ENCODE data around the gene TMEM145.
A peak's percentile ranks its signal among the peaks of the same experiment; 100 is the strongest.
"Not testable (repeated sequence)": the region's sequence is repeated elsewhere in the genome, so short reads cannot be mapped to it uniquely, and the experiment has no call there.

TMEM145 gene

DNA sequence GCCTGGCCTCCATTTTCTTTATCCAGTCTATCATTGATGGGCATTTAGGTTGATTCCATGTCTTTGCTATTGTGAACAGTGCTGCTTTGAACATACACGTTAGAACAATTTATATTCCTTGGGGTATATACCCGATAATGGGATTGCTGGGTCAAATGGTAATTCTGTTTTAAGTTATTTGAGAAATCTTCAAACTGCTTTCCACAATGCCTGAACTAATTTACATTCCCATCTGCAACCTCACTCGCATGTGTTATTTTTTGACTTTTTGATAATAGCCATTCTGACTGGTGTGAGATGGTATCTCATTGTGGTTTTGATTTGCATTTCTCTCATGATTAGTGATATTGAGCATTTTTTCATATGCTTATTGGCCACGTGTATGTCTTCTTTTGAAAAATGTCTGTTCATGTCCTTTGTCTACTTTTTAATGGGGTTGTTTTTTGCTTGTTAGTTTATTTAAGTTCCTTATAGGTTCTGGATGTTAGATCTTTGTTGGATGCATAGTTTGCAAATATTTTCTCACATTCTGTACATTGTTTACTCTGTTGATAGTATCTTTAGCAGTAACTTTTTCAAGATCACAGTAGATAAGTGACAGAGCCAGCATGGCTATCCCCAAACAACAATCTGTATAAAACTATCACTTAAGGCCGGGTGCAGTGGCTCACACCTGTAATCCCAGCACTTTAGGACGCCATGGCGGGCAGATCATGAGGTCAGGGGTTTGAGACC lies 26.2 kb downstream of the TMEM145 start:
- DNase-seq: not testable (repeated sequence)

DNA sequence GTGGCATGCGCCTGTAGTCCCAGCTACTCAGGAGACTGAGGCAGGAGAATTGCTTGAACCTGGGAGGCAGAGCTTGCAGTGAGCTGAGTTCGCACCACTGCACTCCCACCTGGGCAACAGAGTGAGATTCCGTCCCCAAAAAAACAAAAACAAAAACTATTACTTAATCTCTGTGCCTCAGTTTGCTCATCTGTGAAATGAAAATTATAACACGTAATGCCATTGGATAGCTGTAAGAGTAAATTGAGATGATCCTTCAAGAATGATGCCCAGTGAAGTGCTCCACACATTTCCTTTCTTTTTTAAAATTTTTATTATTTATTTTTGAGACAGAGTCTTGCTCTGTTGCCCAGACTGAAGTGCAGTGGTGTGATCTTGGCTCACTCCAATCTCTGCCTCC lies 26.8 kb downstream of the TMEM145 start:
- not testable (repeated sequence) for DNase-seq

DNA sequence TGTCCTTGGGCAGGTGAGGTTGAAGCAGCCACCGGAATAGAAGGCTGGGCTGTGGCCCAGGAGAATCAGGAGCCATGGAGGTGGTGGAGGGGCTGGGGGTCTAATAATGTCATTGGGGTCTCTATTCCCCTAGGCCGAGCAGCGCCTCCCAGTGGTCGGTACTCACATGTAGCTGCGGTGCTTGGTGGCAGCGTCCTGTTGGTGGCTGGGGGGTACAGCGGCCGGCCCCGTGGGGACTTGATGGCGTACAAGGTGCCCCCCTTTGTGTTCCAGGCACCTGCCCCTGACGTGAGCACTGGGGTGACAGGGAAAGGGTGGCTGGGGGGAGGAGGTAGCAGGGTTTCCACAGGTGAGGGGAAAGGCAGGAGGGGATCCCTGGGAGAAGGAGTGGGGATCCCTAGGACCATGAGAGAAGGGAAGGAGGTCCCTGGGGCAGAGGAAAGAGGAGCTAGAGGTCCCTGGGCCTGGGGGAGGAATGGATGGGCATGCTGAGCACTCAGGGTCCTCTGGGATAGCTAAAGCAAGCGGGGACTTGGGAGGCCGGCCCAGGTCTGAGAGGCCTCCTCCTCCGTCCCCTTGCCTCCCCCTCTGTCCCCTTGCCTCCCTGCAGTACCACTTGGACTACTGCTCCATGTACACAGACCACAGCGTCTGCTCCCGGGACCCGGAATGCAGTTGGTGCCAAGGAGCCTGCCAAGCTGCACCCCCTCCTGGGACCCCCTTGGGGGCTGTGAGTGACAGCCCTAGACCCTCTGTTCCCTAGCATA lies 30.4 kb downstream of the TMEM145 start:
- no peak for DNase-seq

DNA sequence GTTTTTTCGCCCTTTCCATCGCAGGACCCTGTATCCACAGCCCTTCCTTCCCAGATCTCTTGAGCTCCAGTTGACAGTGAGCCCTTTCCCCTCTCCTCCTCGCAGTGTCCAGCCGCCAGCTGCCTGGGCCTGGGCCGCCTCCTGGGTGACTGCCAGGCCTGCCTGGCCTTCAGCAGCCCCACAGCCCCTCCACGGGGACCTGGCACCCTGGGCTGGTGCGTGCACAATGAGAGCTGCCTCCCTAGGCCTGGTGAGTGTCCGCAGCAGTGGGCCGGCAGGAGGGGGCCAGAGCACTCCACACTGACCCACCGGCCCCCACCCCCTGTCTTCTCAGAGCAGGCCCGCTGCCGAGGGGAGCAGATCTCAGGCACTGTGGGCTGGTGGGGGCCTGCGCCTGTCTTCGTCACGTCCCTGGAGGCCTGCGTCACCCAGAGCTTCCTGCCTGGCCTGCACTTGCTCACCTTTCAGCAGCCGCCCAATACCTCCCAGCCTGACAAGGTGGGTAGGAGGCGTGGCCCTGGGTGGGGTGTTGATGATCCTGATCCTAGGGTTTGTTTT lies 31.3 kb downstream of the TMEM145 start:
- no peak for DNase-seq

DNA sequence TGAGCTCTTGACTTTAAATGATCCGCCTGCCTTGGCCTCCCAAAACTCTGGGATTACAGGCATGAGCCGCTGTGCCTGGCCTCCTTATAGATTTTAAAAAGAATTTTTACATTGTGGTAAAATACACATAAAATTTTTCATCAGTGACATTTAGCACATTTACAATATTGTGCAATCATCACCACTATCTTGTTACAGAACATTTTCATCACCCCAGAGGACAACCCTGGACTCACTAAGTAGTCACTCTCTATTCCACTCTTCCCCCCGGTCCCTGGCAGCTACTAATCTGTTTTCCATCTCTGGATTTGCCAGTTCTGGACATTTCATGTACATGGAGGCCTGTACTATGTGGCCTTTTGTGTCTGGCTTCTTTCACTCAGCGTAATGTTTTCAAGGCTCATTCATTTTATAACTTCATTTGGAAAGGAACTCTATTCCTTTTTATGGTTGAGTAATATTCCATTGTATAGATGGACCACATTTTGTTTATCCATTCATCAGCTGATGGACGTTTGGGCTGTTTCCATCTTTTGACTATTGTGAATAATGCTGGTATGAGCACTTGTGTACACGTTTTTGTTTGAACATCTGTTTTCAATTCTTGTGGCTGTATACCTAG lies 32.2 kb downstream of the TMEM145 start:
- DNase-seq: no peak

DNA sequence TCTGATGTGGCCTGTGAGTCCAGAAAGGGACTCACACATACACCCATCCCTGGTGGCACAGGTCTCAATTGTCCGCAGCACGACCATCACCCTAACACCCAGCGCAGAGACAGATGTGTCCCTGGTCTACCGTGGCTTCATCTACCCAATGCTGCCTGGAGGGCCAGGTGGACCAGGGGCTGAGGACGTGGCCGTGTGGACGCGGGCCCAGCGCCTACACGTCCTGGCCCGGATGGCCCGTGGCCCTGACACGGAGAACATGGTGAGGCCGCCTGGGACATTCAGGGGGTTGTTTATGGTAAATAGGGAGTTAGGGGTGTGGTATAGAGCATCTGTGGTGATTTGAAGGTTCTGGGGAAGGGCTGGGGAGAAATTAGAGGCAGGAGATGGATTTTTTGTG lies 35.1 kb downstream of the TMEM145 start:
- no peak for DNase-seq

DNA sequence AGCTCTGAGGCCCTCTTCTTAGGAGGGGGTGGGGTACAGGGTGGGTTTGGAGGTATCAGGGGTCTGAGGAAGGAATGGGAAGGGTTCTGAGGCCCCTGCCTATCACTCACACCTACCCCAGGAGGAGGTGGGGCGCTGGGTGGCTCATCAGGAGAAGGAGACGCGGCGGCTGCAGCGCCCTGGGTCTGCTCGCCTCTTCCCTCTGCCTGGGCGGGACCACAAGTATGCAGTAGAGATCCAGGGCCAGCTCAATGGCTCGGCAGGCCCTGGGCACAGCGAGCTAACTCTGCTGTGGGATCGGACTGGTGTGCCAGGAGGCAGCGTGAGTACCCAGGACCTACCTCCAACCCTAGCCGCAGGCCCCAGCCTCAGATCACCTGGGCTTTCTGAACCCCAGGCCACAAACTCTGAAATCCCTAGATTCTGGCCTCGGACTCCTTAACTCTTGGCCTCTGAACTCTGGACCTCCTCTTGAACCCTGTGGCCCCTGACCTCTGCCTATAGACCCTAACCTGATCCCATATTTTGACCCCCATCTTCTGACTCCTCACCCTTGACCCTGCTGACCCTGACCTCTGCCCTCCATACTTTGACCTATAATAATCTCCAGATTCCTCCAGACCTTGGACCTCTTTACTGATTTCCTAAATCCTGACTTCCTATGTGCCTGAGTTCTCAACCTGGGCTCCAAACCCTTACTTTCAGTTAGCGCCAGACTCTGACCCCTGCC lies 36.4 kb downstream of the TMEM145 start:
- no peak for DNase-seq

DNA sequence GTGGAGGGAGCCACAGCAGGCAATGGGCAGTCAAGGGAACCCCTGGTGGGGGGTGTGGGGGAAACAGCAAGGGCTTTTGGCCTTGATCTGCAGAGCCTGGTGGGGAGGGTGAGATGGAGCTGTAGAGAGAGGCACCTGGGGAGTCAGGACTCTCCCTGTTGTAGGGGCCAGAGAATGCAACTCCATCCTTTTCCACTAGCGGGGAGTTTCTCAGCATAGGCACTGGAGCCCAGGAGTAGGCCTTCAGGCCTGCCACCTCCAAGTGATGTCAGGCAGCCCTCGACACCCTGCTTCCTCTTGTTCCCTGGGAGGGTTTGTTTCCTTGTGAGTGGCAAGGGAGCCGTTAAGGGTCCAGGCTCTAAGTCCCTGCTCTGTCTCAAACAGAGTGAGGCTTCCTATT lies 37.3 kb downstream of the TMEM145 start:
- no peak for DNase-seq

DNA sequence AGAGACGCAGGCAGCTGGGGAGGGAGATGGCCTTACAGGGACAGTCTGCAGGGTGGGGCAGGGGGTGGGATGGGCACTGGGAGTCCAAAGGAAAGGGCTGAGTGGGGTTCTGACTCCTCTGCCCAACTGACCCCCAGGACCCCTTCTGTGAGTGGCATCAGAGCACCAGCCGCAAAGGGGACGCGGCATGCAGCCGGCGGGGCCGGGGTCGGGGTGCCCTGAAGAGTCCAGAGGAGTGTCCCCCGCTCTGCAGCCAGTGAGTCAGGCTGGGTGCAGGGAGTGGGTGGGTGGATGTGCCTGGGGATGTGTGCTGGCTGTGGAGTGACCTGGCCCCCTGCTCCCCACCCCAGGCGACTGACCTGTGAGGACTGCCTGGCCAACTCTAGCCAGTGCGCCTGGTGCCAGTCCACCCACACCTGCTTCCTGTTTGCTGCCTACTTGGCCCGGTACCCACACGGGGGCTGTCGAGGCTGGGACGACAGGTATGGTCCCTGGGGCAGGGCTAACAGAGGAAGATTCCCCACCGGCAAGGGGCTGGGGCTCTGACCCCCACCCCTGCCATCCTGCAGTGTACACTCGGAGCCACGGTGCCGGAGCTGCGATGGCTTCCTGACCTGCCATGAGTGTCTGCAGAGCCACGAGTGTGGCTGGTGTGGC lies 38.1 kb downstream of the TMEM145 start:
- DNase-seq: no peak

DNA sequence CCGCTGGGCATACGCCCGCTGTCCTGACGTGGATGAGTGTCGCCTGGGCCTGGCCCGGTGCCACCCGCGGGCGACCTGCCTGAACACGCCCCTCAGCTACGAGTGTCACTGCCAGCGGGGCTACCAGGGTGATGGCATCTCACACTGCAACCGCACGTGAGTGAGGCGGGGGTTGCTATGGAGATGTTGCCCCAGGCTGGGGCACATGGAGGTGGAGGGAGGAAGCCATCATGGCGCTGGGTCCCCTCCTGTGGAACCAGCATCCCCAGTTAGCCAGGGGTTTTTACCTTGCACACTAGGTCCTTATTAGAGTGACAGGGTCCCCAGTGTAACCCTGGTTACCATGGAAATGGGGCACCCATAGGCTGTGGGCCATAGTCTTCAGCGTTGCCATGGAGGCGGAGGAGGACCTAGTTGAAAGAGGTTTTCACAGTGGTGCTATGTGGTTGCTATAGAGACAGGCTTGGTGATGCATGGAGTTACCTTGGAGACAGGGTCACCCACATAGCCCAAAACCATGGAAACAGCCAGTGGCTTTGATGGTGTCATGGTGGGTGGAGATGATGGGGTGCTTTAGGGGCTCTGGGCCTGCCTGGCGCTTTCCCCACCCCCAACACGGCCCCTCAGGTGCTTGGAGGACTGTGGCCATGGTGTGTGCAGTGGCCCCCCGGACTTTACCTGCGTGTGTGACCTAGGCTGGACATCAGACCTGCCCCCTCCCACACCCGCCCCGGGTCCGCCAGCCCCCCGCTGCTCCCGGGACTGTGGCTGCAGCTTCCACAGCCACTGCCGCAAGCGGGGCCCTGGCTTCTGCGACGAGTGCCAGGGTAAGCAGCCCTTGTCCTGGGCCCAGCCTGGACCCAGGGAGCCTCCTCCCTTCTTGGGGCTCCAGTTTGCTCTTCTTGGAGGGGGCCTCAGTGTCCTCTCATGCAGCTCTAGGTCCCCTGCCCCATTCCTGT lies 39.5 kb downstream of the TMEM145 start:
- DNase-seq: peak; percentile 30

DNA sequence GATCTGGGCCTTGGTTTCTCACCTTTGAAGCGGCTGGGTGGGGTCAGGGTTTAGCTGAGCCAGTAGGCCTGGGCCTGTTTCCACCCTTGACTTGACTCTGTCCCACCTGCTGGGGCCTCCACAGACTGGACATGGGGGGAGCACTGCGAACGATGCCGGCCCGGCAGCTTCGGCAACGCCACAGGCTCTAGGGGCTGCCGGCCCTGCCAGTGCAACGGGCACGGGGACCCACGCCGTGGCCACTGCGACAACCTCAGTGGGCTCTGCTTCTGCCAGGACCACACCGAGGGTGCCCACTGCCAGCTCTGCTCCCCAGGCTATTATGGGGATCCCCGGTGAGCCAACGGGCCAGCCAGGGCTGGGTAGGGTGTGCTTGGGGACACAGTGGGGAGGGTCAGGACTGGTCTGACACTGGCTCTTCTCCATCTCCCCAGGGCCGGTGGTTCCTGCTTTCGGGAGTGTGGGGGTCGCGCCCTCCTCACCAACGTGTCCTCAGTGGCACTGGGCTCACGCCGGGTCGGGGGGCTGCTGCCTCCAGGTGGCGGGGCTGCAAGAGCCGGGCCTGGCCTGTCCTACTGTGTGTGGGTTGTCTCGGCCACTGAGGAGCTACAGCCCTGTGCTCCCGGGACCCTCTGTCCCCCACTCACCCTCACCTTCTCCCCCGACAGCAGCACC lies 40.4 kb downstream of the TMEM145 start:
- DNase-seq: no peak

DNA sequence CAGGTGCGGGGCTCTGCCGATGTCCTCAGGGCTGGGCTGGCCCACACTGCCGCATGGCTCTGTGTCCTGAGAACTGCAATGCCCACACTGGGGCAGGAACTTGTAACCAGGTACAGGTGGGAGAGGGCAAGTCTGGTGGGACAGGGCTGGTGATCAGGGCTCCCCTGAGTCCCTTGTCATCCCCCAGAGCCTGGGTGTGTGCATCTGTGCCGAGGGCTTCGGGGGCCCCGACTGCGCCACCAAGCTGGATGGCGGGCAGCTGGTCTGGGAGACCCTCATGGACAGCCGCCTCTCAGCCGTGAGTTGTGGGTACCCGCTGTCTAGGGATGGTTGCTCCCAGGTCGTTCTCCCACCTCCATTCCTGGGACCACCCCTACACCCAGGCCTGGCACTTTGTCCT lies 42.8 kb downstream of the TMEM145 start:
- no peak for DNase-seq

DNA sequence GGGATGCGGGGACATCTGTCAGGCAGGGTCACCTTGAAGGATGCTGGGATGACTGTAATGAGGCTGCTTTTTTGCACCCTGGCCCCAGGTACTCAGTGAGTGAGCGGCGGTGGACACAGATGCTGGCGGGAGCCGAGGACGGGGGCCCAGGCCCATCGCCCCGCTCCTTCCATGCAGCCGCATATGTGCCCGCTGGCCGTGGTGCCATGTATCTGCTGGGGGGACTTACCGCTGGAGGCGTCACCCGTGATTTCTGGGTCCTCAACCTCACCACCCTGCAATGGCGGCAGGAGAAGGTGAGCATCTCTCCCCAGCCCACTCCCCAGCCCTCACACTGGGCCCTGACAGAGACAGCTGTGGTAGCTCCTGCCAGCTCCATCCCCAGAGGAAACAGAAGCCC lies 43.6 kb downstream of the TMEM145 start:
- DNase-seq: no peak

DNA sequence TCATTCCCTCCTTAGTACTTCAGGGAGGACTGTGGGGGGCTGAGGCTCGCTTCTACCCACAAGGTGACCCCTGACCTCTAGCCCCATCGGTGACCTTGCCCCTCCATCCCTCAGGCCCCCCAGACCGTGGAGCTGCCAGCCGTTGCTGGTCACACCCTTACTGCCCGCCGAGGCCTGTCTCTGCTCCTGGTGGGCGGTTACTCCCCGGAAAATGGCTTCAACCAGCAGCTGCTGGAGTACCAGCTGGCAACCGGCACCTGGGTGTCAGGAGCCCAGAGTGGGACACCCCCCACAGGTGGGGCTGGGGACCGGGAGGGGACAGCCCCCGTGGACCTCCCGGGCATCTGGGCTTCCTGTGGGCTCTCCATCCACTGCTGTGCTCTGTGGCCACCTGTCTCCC lies 44.2 kb downstream of the TMEM145 start:
- no peak for DNase-seq

DNA sequence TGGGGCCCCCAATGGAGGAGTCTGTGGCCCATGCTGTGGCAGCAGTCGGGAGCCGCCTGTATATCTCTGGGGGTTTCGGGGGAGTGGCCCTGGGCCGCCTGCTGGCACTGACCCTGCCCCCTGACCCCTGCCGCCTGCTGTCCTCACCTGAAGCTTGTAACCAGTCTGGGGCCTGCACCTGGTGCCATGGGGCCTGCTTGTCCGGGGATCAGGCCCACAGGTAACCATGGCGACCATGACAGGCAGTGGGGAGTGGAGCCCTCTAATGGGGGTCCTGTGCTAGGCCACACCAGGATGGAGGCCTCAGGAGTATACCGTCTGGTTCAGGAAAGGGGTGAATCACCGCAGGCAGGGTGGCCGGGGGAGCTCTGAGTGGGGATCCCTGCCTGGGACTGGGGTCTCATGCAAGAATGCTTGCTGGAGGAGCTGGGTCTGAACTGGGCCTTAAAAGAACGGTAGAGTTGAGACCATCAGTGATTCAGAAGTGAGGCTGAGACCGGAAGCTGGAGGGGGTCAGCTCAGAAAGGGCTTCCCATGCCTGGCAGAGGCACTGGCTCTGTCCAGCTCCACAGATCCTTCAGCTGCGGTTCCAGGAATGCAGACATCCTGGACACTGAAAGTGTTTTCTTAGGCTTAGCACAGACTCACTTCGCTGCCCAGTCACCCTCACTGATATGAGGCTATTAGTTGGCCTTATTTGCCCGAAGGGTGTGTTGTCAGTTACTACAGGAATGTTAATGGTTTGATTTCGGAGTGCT lies 47.9 kb downstream of the TMEM145 start:
- no peak for DNase-seq

DNA sequence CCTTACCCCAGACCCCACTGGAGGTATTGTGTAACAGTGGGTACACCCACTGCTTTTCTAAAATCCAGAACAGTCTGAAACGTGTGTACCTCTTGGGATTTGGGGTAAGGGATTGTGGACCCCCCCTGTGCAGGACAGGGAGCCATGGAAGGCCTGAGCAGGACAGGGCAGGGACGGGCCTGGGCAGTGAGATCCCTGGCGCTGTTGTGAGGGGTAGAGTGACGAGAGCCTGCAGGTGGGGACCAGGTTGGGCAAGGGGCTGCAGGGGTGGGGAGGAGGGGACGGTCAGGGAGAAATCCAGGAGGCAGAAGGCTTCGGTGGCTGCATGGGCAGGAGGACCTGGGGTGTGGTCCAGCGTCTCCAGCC lies 48.4 kb downstream of the TMEM145 start:
- DNase-seq: no peak

DNA sequence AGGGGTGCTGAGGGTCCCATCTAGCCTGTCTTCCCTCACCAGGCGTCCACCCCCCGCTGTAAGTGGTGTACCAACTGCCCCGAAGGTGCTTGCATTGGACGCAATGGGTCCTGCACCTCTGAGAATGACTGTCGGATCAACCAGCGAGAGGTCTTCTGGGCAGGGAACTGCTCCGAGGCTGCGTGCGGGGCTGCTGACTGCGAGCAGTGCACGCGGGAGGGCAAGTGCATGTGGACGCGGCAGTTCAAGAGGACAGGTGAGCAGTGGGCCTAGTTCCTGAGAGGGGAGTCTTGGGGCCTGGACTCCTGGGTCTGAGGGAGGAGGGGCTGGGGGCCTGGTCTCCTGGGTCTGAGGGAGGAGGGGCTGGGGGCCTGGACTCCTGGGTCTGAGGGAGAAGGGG lies 49.2 kb downstream of the TMEM145 start:
- no peak for DNase-seq

DNA sequence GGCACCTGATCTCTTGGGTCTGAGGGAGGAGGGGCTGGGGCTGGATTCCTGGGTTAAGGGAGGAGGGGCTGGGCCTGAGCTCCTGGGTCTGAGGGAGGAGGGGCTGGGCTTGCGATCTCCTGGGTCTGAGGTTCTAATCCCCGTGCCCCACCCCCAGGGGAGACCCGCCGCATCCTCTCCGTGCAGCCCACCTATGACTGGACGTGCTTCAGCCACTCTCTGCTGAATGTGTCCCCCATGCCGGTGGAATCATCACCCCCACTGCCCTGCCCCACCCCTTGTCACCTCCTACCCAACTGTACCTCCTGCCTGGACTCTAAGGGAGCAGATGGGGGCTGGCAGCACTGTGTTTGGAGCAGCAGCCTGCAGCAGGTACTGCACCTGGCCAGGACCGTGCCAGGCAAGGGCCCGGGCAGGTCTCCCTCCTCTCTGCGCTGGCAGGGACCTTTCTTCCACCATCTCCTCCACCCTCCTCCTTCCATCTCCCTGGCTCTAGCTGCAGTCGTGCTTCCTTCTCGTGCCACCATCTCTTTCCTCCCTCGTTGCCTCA lies 49.9 kb downstream of the TMEM145 start:
- DNase-seq: no peak

DNA sequence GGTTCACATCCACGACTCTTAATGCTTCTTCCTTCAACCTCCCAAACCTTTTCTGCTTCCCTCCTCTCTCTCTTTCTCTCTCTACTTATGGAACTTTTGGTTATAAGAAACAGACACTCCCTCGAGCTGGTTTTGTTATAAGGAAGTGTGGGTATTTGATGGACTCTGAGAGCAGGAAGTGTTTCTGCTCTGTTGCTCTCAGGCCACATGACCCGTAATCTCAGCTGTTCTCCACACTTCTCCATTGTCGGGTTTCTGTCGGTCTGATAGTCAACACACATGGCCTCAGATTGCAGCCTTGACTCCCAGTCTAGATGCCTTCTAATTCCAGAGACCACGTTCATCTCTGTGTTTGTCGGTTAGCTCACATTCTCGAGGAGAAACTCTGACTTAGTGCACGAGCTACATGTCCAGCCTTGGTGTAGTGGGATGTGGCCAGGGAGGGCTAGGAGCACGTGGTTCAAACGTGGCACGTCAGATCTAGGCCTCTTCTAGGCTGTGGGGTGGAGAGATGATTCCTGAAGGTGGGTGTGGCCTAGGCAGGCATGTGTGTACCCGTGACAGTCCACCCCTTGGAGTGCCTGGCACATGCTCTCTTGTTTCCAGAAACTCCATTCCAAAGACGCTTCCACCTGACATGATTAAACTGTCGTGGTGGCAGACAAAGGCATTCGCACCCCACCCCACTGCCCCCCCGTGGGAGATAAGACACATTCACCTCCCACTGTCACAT lies 50.7 kb downstream of the TMEM145 start:
- DNase-seq: no peak

All from CD4-positive, alpha-beta T cell treated with Interleukin-21 for 1 hour (primary cell).